Dermis microvascular lymphatic vessel endothelial cell (primary cell): ENCODE data around the gene SCIMP. TPM values are rescaled to one million over a fixed set of nuclear protein-coding genes. Genes with fewer than 3 reads are reported as not detected.
"Not testable (repeated sequence)": the region's sequence is repeated elsewhere in the genome, so short reads cannot be mapped to it uniquely, and the experiment has no call there.

Source experiments
- DNase-seq, 2 donors: peaks; one replicate each; pipeline versions ENCODE4 v3.0.0 to v3.0.0-alpha.2; 2010; ENCODE audit warnings: low read depth in 2 of 2
- total RNA-seq: library from RNA; depleted of rRNA; stranded (reverse); fragments of >200 nt; gene quantifications from 2 replicates; pipeline ENCODE4 v1.2.1, GENCODE V29; 2014

SCIMP gene
- total RNA-seq, 1 donor from 2014 or later: not detected

DNA sequence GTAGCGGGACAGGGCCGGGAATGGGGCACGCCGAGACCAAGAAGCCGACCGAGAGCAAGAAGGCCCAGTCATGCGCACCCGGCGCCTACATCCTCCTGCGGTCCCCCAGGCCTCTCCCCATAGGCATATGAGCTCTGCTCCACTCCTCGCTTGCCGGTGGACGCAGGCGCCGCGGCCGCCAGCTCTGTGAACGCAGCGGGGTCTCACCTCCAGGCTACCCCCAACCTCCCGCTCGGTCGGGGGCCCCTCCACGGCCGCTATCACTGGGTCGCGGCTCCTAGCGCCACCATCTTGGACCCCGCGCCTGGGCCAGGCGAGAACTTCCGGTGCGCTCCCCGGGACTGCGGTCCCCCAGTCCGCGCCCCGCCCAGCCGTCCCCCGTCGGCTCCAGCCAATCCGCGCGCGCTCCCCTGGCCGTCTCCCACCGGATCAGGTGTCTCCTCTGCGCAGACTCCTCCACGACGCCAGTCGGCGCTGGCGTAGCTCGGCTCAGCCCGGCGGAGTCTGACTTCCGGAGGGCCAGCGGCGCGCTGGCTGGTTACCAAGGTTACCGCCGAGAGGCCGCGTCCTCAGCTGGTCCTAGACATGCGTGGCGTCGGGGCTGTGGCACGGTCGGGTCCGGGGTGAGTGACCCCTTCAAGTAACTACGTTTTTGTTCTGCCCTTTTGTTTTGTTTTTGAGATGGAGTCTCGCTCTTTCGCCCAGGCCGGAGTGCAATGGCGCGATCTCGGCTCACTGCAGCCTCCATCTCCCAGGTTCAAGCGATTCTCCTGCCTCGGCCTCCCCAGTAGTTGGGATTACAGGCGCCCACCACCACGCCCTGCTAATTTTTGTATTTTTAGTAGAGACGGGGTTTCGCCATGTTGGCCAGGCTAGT lies 42.9 kb downstream of the SCIMP start, which contains the start of gene ZNF594:
ZNF594 (minus strand) TSS at position 328 of the 877 bp plus-strand sequence. CDS start 7,612 bp downstream, outside the sequence.
- peak; percentile 86 to 93 for DNase-seq

DNA sequence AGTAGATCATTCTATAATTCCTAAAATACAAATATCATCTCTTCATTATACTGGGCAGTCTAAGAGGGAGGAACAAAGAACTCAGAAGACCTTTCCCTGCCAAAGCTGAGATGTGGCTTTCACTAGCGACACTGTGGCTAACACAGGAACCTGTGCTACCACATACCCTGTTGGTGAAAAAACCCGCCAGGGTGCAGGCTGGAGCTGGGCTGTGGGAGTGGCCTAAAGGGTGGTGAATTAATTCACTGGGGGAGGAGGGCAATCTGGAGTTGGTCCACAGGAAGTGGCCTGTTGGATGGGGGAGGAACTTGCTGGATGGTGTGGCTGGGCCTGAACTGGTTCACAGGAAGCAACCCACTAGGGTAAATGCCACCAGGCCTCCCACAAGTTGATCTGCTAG lies 50.4 kb downstream of the SCIMP start:
- DNase-seq: no peak

DNA sequence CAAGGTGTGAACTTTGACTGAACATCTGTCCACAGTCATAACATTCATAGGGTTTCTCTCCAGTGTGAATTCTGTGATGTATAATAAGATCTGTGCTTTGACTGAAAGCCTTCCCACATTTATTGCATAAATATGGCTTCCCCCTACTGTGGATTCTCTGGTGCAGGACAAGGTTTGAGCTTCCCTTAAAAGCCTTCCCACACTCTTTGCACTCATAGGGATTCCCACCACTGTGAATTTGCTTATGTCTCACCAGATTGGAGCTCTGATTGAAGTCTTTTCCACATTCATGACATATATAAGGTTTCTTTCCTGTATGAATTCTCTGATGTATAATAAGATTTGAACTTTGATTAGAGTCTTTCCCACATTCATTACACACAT lies 51.3 kb downstream of the SCIMP start:
- no peak for DNase-seq

DNA sequence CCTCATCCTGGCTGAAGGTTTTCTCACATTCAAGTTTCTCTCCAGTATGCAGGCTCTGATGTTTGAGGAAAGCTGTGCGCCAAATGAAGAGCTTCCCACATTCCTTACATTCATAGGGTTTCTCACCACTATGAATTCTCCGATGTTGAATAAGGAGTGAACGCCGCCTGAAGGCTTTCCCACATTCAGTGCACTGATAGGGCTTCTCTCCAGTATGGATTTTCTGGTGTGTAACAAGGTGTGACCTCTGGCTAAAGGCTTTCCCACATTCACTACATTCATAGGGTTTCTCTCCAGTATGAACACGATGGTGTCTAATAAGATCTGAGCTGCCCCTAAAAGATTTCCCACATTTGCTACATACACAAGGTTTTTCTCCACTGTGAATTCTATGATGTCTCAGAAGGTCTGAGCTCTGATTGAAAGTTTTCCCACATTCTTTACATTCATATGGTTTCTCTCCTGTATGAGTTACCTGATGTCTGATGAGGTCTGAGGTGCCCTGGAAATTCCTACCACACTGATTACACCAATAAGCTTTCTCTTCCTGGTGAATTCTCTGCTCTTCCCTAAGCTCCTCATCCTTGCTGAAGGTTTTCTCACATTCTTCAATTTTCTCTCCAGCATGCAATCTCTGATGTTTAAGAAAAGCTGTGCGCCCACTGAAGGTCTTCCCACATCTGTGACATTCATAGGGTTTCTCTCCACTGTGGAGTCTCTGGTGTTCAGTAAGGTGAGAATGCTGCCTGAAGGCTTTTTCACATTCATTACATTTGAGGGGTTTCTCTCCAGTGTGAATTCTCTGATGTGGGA lies 51.9 kb downstream of the SCIMP start:
- DNase-seq: no peak

DNA sequence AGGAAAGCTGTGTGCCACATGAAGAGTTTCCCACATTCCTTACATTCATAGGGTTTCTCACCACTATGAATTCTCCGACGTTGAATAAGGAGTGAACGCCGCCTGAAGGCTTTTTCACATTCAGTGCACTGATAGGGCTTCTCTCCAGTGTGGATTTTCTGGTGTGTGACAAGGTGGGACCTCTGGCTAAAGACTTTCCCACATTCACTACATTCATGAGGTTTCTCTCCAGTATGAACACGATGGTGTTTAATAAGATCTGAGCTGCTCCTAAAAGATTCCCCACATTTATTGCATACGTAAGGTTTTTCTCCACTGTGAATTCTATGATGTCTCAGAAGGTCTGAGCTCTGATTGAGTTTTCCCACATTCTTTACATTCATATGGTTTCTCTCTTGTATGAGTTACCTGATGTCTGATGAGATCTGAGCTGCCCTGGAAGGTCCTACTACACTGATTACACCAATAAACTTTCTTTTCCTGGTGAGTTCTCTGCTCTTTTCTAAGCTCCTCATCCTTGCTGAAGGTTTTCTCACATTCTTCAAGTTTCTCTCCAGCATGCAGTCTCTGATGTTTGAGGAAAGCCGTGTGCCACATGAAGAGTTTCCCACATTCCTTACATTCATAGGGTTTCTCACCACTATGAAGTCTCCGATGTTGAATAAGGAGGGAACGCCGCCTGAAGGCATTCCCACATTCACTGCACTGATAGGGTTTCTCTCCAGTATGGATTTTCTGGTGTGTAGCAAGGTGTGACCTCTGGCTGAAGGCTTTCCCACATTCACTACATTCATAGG lies 53.0 kb downstream of the SCIMP start:
- no peak for DNase-seq

DNA sequence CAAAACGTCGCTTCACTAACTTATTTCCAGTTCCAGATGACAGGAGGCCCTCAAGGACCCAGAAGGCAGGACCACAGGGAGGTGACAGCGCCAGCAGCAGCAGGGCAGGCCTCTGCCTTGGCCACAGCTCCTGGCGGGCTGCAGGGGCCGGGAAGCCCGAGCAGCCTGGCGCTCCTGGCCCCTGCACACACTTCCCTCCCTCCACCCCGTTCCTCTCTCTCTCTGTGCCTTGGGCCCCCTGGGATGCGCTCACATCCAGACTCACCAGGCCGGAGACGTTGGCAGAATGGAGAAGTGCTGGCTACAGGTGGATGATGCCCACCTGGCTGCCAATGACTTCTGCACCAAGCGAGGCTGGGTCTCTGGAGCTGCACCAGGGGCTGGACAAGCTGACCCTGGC lies 55.7 kb downstream of the SCIMP start:
- DNase-seq: no peak

DNA sequence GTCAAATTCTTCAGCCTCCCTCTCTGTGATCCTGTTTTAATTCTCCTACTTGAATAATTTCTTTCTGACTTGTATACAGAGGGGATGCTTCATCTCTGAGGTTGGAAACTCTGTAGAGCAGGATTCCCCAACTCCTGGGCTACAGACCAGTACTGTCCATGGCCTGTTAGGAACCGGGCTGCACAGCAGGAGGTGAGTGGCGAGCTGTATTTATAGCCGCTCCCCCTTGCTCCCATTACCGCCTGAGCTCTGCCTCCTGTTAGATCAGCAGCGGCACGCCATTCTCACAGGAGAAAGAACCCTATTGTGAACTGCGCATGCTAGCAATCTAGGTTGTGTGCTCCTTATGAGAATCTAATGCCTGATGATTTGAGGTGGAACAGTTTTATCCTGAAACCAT lies 59.6 kb downstream of the SCIMP start:
- DNase-seq: not testable (repeated sequence)

DNA sequence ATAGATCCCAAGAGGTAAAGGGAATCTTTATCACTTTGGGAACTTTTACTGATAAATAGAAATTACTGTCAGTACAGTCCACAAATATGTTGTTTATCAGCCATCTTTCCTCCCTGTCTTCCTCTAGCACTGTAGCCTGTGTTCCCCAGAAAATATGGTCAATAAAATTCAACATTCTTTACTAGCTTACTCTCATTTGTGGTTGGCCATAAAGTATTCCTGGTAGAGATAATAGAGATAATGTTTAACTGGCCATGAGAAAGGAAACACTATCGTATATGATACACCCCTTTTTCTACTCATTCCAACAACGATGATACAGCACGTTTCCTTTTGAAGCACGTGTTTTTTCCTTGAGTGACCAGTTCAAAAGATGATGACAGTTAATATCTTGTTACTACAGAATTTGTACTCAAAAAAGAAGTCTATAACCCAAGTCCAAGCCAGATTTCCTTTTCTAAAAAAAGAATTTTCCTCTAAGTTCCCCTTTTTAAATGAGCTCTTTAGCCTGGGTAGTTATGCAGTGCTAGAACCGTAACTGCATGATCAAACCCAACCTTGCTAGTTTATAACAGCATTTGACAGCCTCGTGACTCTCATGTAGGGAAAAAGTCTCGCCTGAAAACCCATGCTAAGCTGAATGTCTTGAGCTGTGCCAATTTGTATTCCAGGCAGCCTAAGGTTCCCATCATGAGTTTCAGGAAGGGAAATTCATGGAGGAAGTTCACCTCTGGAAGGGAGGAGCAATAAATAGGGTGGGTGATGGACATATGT lies 68.7 kb downstream of the SCIMP start:
- not testable (repeated sequence) for DNase-seq

DNA sequence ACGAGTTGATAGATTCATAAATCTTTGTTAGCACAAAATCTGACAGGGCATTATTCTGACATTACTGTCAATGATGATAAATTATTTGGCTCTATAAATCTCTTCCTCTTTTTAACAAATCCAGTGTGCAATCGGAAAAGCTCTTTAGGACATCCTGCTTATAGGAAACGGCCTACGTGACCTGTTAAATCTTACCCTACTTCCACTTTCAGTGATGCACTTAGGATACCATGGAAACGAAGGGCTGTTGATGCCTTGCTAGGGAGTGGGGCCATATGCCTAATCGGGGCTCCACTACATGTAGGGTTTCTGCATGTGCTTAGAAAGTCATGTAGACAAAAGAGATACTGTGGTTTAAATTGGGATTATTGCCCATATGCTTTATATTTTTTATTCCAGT lies 70.2 kb downstream of the SCIMP start:
- DNase-seq: no peak

DNA sequence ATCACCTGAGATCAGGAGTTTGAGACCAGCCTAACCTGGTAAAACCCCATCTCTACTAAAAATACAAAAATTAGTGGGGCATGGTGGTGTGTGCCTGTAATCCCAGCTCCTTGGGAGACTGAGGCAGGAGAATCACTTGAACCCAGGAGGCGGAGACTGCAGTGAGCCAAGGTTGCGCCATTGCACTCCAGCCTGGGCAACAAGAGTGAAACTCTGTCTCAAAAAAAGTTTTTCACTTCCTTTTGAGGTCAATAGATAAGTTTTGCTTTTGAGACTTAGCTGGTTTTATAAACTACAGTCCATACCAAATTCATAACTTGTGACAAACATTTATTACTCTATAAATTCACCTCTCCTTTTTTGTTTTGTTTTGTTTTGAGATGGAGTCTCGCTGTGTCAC lies 72.9 kb downstream of the SCIMP start:
- not testable (repeated sequence) for DNase-seq

DNA sequence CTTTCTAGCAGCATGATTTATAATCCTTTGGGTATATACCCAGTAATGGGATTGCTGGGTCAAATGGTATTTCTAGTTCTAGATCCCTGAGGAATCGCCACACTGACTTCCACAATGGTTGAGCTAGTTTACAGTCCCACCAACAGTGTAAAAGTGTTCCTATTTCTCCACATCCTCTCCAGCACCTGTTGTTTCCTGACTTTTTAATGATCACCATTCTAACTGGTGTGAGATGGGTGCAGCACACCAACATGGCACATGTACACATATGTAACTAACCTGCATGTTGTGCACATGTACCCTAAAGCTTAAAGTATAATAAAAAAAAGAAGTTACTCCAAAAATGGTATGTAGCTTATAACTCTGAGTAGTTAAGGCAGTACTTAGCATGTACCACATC lies 74.0 kb downstream of the SCIMP start:
- DNase-seq: not testable (repeated sequence)

Other genes with a start within 250 kb of the SCIMP start
- 2.3 and 7.5 TPM in 2 replicates for gene CAMTA2, start 247.2 kb downstream of the SCIMP start, total RNA-seq
- gene INCA1, start 237.3 kb downstream of the SCIMP start, total RNA-seq: 0.38 and 0.39 TPM in 2 replicates
- gene KIF1C, start 236.9 kb downstream of the SCIMP start, total RNA-seq: 63.5 and 82.7 TPM in 2 replicates
- 0.25 and 0.26 TPM in 2 replicates for gene SLC52A1, start 199.4 kb downstream of the SCIMP start, total RNA-seq
- 0.77 and 1.3 TPM in 2 replicates for gene ZFP3, start 156.4 kb downstream of the SCIMP start, total RNA-seq
- 4.0 and 4.9 TPM in 2 replicates for gene ZNF232, start 123.0 kb downstream of the SCIMP start, total RNA-seq
- not detected in 2 replicates for gene USP6, start 118.8 kb downstream of the SCIMP start, total RNA-seq
- 1.9 and 2.8 TPM in 2 replicates for gene ZNF594, start 43.0 kb downstream of the SCIMP start, total RNA-seq
- 28.2 and 32.2 TPM in 2 replicates for gene RABEP1, start 47.4 kb upstream of the SCIMP start, total RNA-seq
- gene NUP88, start 184.8 kb upstream of the SCIMP start, total RNA-seq: 72.4 and 94.0 TPM in 2 replicates
- gene RPAIN, start 185.3 kb upstream of the SCIMP start, total RNA-seq: 33.5 and 35.3 TPM in 2 replicates
- 171 and 284 TPM in 2 replicates for gene C1QBP, start 204.3 kb upstream of the SCIMP start, total RNA-seq
- 9.4 and 14.2 TPM in 2 replicates for gene DHX33, start 234.1 kb upstream of the SCIMP start, total RNA-seq